ENCODE measurements around the gene CD58.

Gene CD58

DNA sequence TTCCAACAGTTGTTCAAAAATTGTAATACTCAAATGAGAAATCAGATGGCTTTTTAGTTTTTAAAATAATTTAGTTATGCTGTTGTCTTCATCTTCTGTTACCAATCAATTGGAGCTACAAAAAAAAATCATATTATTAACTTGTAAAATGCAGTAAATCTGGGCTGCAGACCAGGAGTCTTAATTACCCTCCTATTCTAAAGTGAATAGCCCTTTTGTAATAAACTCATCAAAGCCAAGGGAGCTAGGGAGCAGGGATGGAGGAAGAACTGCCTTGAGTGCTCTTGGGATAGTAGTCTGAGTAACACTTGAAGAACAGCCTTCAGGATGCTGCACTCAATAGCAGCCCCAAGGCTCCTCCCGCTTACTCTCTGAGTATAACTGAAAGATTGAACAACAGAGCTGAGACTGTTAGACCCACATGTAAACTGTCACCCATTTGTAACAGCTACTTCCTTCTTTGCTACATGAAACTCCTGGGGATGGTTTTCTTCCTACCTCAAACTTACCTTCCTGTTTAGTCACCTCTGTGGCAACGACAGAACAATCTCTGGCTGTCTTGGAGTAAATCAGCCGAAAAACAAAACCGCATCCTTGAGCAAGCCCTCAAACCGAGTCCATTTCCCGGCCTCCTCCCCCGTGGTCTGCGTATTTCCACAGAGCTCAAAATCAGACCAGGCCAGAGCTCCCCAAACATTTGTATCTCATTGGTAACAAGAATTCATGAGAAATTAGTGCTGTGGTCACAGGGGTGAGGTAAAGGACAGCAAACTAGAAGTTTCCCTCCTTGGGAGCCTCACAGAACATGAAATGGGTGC lies 55.9 kb downstream of the CD58 start:
- peak in 1 of 2 donors; percentile 42 for DNase-seq (ENCODE audit: extremely low read depth in 1 of 2, low read depth in 1 of 2)

DNA sequence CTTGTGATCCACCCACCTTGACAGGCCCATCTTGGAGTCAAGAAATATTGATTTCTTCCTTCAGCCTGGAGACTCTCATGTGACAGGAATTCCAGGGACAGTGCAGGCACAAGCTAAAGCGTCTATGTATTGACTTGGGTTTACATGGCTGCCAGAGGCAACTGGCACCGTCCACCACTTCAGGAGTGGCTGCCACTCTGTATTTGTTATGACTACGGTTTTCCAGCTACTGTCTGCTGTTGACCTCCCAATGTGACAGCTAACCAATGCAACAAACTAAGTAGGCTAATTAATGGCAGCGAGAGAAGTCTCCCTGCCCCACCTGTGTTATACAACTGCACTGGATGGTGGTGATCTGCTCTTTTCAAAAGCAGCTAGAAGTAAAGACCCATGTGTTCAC lies 56.9 kb downstream of the CD58 start:
- no peak for DNase-seq (ENCODE audit: extremely low read depth in 1 of 2, low read depth in 1 of 2)

DNA sequence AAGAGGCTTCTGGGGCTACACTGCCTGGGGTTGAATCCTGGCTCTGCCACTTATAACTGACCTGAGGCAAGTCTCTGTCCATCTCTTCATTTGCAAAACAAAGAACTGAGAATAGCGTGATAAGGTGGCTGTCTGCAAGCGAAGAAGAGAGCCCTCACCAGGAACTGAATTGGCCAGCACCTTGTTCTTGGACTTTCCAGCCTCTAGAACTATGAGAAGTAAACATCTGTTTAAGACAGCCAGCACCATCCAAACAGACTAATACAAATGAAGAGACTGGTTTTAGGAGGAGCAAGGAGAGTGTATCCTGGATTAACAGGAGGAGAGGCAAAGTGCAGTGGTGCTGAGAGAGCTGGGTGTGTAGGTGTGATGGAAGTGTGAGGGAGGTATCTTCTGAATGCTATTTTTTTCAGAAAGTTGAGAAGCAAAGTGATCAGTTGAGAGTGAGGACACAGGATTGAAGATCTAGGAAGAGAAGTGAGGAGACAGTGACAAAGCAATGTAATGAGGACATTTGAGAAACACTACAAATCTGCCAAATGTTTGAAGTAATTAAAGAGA lies 59.3 kb downstream of the CD58 start:
- no peak for DNase-seq (ENCODE audit: extremely low read depth in 1 of 2, low read depth in 1 of 2)

DNA sequence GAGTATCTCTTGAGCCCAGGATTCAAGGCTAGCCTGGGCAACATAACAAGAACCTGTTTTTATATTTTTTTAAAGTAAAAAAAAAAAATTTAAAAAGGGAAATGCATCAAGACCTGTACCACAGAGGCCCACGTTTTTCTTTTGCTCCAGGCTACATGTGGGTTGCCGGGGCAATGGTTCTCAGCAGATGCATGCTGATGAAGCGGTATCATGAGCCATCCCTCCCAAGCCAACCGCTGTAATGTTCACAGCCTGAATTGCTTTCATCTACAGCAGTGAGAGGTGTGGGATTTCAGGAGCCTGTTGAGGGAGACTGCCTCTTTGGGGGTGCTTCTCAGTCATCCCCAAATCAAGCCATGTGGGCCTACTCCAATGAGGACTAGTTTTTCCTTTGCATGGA lies 60.5 kb downstream of the CD58 start:
- DNase-seq (ENCODE audit: extremely low read depth in 1 of 2, low read depth in 1 of 2): no peak

DNA sequence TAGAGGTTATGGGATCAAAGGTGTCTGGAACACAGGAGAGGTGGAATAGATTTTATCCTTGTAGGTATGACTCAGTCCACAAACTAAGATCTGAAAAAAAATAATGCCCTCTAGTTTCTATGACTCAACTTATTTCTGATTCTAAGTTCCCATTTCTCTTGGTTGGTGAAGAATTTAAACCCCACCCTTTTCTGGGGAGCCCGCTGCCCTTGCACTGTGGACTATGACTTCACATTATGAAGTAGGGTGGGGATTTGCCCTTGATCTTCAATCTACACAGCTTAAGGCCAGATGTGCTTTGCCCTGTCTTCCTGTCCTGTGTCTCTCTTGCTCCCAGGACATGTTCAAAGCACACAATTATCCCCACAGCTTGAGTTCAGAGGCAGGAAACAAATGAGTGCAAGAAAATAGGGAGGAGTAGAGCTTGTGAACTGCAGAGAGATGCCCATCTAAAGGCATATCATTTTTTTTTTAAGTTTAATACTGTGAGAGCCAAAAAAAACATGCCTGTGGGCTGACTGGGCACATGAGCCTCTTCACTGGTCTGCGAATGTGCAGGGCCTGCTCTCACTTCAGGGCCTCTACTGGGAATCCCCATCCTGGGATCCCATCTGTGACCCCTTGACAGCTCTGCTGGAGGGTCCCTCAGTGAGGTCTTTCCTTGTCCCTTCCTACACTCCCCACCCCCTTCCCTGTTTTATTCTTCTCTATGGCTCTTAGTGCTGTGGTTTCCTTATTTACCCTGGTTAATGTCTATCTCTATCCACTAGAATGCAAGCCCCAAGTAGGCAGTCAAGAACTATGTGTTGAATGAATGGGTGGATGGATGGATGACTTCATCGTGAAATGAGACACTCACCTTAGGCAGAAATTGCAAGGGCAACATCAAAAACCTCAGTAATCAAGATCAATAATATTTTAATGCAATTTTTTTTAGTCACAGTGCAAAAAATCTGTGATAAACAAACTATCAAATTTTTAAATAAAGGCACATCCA lies 61.5 kb downstream of the CD58 start:
- DNase-seq (ENCODE audit: extremely low read depth in 1 of 2, low read depth in 1 of 2): no peak

DNA sequence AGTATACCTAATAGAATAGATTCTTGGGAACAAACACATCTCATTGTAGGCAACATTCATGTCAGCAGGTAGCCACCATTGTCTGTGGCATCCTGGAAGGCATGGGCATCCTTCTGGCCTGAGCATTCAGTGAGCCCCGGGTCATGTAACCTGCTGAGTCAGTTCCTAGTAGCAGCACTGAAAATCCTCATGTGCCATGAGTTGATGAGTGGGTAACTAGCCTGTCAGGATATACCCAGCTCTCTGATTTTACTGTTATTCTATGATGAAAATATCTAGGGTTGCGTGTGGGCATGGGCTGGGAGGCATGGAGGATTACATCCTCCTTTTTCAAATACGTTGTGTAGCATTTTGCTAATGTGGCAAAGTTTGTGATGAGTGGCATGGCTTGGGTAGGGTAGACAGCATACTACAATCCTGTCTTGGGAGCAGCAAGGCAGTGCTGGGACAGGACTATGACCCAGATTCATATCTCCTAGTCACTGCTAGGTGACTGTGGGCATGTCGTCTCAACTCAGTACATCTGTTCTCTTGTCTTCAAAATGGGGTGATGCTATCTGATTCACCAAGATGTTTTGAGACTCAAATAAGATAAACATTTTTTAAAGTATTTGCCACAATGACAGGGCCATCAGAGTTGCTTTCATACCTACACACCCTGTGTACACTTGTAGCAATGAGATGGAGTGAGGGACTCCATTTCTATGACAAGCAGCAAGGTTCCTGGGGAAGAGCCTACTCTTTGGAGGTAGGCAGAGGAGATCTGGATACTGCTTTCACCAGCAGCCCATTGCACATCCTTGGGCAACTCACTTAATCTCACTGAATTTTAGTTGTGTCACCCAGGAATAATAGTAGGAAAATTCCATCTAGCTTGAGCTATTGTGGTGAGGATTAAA lies 62.5 kb downstream of the CD58 start:
- DNase-seq (ENCODE audit: extremely low read depth in 1 of 2, low read depth in 1 of 2): no peak

DNA sequence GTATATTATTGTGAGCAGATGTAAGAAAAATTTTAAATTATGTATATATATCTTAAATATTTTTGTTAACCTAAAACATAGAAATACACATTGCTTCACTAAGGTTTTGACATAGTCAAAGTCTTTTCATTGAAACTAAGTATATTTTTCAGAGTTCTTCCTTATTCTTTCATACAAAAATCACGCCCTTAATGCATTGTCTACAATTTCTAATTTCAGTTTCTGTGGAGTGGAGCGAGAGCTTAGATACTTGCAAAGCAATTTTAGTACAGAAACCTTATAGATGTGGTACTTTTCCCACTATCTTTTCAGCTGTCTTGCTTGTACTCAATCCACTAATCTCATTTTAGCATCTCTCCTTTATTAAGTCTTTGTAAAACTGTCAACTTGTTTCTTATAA lies 63.2 kb downstream of the CD58 start:
- DNase-seq (ENCODE audit: extremely low read depth in 1 of 2, low read depth in 1 of 2): no peak

DNA sequence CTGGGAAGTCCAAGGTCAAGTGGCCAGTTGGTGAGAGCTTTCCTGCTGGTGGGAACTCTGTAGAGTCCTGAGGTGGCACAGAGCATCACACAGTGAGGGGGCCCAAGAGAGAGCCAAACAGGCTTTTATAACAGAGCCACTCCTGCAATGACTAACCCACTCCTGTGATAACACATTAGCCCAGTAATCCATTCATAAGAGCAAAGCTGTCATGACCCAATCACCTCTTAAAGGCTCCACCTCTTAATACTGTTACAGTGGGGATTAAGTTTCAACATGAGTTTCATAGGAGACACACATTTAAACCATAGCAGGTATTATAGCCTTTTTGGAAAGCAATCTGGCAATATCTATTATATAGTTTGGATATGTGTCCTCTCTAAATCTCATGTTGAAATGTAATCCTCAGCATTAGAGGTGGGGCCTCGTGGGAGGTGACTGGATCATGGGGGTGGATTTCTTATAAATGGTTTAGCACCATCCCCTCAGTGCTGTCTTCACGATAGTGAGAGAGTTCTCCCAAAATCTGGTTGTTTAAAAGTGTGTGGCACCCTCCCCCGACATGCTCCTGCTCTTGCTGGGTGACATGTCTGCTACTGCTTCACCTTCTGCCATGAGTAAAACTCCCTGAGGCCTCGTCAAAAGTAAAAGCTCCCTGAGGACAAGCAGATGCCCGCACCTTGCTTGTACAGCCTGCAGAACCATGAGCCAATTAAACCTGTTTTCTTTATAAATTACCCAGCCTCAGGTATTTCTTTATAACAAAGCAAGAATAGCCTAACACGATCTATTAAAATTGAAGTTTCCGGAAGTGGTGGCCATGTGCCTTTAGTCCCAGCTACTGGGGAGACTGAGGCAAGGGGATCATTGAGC lies 64.5 kb downstream of the CD58 start:
- DNase-seq (ENCODE audit: extremely low read depth in 1 of 2, low read depth in 1 of 2): no peak

DNA sequence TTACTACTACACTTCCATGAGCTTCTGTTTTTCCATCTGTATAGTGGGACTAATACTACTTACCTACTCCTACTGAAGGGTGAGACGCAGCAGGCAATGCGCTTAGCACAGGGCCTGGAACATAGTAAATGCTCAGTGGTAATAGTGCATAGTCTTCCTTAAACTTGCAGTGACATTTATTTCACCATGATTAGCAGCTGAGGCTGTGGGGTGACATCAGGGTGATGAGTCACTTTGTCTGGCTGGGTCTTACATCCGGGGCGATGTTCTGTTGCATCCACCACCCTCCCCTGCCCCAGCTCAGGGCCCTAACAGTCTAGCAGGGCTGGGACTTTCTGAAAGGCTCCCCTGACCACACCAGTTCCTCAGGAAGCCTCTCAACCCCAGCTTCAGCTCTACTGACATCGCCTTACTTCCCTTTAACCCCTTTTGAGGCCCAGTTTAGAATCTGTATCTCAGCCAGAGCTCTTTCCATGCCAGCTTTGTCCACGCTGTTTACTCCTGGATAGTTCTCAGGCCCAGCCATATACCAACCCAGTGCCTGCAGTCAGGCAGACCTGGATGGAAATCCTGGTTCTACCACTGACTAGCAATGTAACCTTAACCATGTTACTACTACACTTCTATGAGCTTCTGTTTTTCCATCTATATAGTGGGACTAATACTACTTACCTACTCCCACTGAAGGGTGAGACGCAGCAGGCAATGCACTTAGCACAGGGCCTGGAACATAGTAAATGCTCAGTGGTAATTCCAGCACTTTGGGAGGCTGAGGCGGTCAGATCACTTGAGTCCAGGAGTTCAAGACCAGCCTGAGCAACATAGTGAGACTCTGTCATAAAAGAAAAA lies 66.3 kb downstream of the CD58 start:
- peak; percentile 66 to 73 for DNase-seq (ENCODE audit: extremely low read depth in 1 of 2, low read depth in 1 of 2)

DNA sequence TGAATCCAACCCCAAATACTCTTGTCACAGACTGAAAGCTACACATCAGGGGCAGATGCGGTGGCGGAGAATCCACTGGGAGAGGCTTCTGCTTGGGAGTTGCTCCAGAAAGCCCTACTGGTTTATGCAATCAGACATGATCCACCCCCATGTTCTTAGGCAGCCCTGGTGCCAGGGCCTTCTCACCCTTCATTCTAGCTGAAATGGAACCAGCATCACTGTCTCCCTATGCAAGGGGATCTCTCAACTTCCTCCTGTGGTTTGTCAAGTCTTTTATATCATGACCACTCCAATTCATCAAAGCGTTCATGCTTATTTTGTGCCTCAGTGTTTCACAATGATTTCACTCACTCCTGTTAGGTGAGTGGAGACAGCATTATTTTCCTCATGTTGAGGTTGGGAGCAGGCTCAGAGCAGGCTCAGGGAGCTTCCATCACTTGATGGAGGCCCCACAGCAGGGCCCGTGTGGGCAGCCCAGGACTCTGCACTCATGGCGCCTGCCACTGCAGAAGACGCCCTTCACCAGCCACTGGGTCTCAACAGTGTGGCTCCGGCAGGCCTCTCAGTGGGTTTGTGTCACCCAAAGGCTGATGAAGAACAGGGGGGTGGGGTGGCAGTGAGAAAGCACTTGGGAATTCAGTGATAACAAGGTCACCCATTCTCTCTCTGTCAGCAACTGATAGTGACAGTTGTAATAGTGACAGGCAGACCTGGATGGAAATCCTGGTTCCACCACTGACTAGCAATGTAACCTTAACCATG lies 67.1 kb downstream of the CD58 start:
- DNase-seq (ENCODE audit: extremely low read depth in 1 of 2, low read depth in 1 of 2): no peak

DNA sequence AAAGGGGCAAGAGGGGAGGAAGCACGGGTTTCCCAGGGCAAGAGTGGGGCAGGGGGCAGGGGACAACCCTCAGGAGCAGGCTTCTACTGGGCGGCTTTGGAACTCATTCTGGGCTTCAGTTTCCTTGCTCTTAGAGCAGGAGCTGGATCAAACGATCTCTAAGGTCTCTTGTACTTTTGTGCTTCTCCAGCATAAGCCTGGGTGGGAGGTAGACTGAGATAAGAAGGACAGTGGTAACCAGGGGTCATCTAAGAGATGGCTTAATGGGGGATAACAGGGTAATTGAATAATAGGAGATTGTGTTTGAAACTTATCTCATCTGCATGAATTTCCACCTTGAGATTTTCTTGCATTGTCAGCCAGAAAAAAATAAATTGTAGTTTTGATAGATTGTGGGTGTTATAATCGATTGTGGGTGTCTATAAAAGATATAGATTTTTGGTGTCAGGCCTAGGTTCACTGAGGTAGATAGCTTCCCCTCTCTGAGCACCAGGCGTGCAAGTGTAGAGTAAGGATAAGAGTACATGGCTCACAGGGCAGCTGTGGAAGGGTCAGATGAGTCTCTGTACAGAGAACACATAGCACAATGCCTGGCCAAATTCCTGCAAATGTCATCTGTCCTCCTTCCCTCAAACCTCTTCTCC lies 68.0 kb downstream of the CD58 start:
- no peak for DNase-seq (ENCODE audit: extremely low read depth in 1 of 2, low read depth in 1 of 2)

DNA sequence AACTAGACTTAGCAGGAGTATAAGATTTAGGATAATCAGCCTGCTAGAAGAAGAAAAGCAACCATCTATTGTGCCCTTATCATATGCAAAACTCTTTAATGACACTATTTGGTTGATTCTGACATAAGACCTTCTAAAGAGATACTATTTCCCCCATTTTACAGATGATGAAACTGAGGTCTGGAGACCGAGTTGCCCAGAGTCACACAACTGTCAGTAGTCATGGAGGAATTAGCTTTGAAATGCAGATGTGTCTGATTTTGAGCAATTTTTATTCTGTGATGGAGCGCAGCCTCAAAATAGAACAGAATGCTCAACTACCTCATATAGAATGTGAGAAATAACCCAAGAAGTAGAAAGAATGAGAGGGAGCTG lies 69.0 kb downstream of the CD58 start:
- no peak for DNase-seq (ENCODE audit: extremely low read depth in 1 of 2, low read depth in 1 of 2)

DNA sequence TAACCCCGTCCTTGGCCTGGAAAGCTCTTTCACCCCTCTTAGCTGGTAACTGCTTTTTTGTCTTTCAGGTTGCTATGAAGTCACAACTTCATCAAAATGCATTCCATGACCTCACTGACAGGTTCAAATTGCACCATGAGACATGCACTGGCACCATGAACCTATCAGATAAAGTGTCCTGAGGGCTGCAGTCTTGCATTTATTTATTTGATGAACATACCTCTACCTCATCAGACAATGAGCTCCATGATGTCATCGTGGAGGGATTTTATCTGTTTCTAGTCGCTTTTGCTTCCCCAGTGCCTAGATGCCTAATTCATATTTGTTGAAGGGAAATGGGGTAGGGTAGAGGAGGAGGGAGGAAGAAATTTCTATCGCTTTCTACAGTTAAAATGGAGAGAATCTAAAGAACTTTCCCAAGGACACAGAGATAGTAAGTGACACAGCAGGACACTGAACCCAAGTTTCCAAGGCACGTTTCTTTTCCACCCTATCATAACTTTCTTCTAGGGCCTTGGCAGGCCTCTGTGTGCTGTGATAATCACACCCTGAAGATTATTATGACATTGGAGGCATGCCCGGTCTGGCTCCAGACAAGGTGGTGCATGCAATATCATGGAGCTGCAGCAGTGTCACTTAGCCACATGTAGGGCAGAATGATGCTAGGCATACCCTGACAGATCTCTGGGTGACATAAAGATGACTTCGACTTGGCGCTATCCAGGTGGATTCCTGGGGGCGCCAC lies 69.5 kb downstream of the CD58 start:
- DNase-seq (ENCODE audit: extremely low read depth in 1 of 2, low read depth in 1 of 2): no peak

DNA sequence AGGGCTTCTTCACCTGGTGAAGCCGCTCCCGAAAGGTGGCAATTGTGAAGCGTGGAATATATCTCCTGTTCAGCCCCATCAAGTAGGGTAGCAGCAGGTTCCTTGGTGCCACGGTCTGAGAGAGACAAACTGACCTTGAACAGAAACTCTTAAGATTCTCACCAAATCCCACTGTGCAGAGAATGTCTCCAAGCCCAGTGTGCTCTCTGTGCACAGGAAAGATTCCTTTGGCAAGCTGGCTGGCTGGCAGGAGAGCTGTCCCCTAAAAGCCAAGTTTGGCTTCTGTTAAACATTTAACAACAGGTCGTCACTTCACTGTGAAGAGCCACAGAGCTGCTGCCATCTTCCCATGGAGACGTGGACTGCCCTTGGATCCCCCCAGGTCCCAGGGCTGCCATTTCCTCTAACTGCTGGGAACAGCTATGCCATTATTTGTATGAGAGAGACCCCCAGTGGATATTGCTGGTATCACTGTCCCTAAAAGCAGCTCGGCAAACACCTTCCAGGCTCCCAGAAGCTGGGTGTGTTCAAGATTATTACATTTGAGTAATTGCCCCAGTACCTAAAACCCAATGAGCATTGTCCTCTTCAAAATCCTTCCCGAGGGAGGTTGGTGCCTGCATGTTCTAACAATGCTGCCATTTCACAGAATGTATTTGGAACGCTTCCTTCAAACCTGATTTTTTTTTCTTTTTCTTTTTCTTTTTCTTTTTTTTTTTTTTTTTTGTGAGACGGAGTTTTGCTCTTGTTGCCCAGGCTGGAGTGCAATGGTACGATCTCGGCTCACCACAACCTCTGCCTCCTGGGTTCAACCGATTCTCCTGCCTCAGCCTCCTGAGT lies 71.8 kb downstream of the CD58 start:
- DNase-seq (ENCODE audit: extremely low read depth in 1 of 2, low read depth in 1 of 2): no peak

DNA sequence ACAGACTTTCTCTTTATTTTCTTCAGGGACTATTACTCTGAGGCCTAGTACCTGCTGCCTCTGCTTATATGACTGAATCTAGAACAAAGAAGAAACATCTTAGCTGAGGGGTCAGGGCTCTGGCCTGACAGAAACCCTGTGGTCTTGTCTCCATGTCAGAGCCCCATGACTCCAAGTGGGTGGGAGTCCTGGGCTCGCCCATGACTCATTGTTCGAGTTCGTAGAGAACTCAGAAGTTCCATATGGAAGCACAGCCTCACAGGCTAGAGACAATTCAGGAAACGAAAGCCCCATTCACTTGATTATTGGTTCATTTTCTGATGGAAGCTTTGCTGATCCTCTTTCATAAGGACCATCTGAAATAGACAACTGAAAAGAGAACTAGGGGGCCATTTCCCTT lies 73.2 kb downstream of the CD58 start:
- DNase-seq (ENCODE audit: extremely low read depth in 1 of 2, low read depth in 1 of 2): no peak

DNA sequence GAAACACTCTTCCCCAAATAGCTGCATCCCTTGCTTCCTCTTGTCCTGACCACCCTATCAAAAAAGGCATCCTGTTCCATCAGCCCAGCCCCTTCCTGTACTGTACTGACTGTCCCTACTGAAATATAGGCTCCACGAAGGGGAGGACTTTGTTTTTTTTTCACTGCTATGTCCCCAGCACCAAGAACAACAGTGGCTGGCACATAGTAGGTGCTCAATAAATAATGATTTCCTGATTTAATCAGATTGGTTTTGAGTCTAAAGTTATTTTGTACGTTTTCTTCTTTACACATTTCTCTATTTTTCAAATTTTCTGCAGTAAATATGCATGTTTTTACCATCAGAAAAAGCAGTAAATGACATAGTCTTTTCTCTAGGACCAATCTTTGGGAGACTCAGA lies 73.9 kb downstream of the CD58 start:
- no peak for DNase-seq (ENCODE audit: extremely low read depth in 1 of 2, low read depth in 1 of 2)

All from activated CD8-positive, alpha-beta memory T cell treated with anti-CD3 and anti-CD28 coated beads for 1 hour (primary cell).